Tibial nerve (tissue), 4 donors: ENCODE results near the gene SIN3A. TPM values are rescaled to one million over a fixed set of nuclear protein-coding genes. Genes with fewer than 3 reads are reported as not detected.

Source experiments
- DNase-seq, 2 donors: peaks; one replicate each; pipeline ENCODE4 v3.0.0-alpha.2; 2019; ENCODE audit warnings: low spot score in 2 of 2
- H3K27ac ChIP-seq, 4 donors: fragments of 200-600 bp; sonication (generic) in 3 of 4; one replicate each; pipeline ENCODE4 v1.5.1; 2017 to 2019; ENCODE audit warnings: mild to moderate bottlenecking in 1 of 4
- H3K27me3 ChIP-seq, 2 donors: fragments of 200-600 bp; sonication (generic) in 1 of 2; one replicate each; pipeline versions ENCODE4 v1.5.1 to v1.6.0; 2017 to 2019
- H3K36me3 ChIP-seq, 3 donors: fragments of 200-600 bp; sonication (generic); one replicate each; pipeline ENCODE4 v1.5.1; 2018 to 2019
- H3K4me1 ChIP-seq, 4 donors: fragments of 200-600 bp; sonication (generic) in 3 of 4; one replicate each; pipeline ENCODE4 v1.5.1; 2017 to 2019
- H3K4me3 ChIP-seq, 4 donors: fragments of 200-600 bp; sonication (generic) in 3 of 4; one replicate each; pipeline ENCODE4 v1.5.1; 2017 to 2019; ENCODE audit warnings: mild to moderate bottlenecking in 1 of 4, moderate library complexity in 1 of 4
- H3K9me3 ChIP-seq, 4 donors: fragments of 200-600 bp; sonication (generic) in 3 of 4; one replicate each; pipeline ENCODE4 v1.5.1; 2017 to 2019
- EP300 ChIP-seq, 2 donors: sonication (generic); formaldehyde crosslinking; IDR thresholded peaks; one replicate each; pipeline ENCODE4 v1.6.1; 2017; ENCODE audit warnings: antibody characterized with exemption in 2 of 2, mild to moderate bottlenecking in 1 of 2
- POLR2A ChIP-seq, 2 donors: fragments of 450-650 bp; IDR thresholded peaks; one replicate each; pipeline ENCODE4 v1.6.1; 2017; ENCODE audit warnings: antibody characterized with exemption in 2 of 2, mild to moderate bottlenecking in 2 of 2, moderate library complexity in 2 of 2
- WGBS, 2 donors: methylation state at CpG; one replicate each; pipeline ENCODE4 v1.1.5; 2018; 5-methylcytosine and 5-hydroxymethylcytosine counted together
- small RNA-seq: library from RNA; depleted of rRNA; stranded (forward); fragments of <200 nt; gene quantifications from one replicate; pipeline ENCODE3, GENCODE V24; 2016
- total RNA-seq, 4 donors: library from RNA; depleted of rRNA; stranded (reverse); fragments of >200 nt; gene quantifications; one replicate each; pipeline ENCODE4 v1.1.0, GENCODE V29; 2016
- TF ChIP-seq, protein P1 (sequence below), 5 experiments: fragments of 200-600 bp in 3 of 5; fragments of 450-650 bp in 2 of 5; sonication (generic) in 3 of 5; IDR thresholded peaks; one replicate each; pipeline ENCODE4 v1.5.1; 2016 to 2019; ENCODE audit warnings: antibody characterized with exemption in 5 of 5, mild to moderate bottlenecking in 3 of 5, moderate library complexity in 2 of 5

The SIN3A gene
- total RNA-seq, 4 donors from 2014 or later: 40.2 to 59.4 (median 43.1) TPM

DNA sequence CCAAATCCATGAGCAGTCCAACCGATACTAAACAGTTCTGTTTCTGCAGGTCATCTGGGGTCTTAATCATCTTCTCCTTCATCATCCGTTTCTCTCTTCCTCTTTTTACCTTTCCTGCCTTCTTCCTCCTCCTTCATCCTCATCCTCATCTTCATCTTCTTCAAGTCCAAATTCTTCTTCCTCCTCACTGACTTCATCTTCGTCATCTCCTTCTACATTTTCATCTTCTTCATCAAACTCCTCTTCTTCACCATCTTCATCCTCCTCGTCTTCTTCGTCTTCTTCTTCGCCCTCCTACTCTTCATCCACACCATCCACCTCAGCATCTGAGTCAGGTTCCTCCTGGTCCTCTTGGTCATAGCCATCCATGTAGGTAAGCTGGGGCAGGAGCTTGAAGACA, 129.8 kb downstream of the SIN3A start:
- no peaks in the 10 kb centered on the region for H3K27me3 ChIP-seq
- TF ChIP-seq, protein P1, sequence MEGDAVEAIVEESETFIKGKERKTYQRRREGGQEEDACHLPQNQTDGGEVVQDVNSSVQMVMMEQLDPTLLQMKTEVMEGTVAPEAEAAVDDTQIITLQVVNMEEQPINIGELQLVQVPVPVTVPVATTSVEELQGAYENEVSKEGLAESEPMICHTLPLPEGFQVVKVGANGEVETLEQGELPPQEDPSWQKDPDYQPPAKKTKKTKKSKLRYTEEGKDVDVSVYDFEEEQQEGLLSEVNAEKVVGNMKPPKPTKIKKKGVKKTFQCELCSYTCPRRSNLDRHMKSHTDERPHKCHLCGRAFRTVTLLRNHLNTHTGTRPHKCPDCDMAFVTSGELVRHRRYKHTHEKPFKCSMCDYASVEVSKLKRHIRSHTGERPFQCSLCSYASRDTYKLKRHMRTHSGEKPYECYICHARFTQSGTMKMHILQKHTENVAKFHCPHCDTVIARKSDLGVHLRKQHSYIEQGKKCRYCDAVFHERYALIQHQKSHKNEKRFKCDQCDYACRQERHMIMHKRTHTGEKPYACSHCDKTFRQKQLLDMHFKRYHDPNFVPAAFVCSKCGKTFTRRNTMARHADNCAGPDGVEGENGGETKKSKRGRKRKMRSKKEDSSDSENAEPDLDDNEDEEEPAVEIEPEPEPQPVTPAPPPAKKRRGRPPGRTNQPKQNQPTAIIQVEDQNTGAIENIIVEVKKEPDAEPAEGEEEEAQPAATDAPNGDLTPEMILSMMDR (IDR thresholded peaks at IDR 0.05): no peak
- TF ChIP-seq EP300 (IDR thresholded peaks at IDR 0.05) (no peak), POLR2A (IDR thresholded peaks at IDR 0.05) (no peak)

More for the DNA sequence above, 129.8 kb downstream of the SIN3A start:
- H3K9me3 ChIP-seq: no peaks in the 10 kb centered on the region
- DNase-seq: no peak
- no peak overlapping the region for H3K27ac ChIP-seq
- H3K4me3 ChIP-seq: no peak overlapping the region
- H3K36me3 ChIP-seq: no peaks in the 10 kb centered on the region
- no peaks in the 10 kb centered on the region for H3K4me1 ChIP-seq
- 92 to 93% methylated on average over 6 of the region's 6 CpGs for WGBS, 2 donors

Small RNAs within 50 kb of the gene (small RNA-seq; reads per million reads assigned to genes)
- not detected for gene AC105036.2

Other genes starting within 250 kb of the SIN3A start
- gene C15orf39, start 249.8 kb downstream of the SIN3A start, total RNA-seq: 10 to 100 TPM; 13.8 to 20.1 (median 17.2) TPM
- gene GOLGA6C, start 193.4 kb downstream of the SIN3A start, total RNA-seq: 1 to 10 TPM in 1 of 4 donors, under 1 TPM in 1, not detected in 2; 0.63 to 1.5 TPM
- gene GOLGA6D, start 168.9 kb downstream of the SIN3A start, total RNA-seq: not detected
- gene COMMD4, start 115.6 kb downstream of the SIN3A start, total RNA-seq: 10 to 100 TPM; 57.1 to 88.5 (median 66.2) TPM
- 100 to 1,000 TPM in 1 of 4 donors, 10 to 100 TPM in 3; 45.8 to 101 (median 53.6) TPM for gene NEIL1, start 104.7 kb downstream of the SIN3A start, total RNA-seq
- gene MAN2C1, start 83.1 kb downstream of the SIN3A start, total RNA-seq: 100 to 1,000 TPM; 319 to 781 (median 366) TPM
- 10 to 100 TPM; 24.3 to 45.0 (median 32.0) TPM for gene PTPN9, start 127.6 kb upstream of the SIN3A start, total RNA-seq
- gene SNUPN, start 174.0 kb upstream of the SIN3A start, total RNA-seq: 10 to 100 TPM; 16.3 to 35.1 (median 23.7) TPM
- 100 to 1,000 TPM; 163 to 179 (median 170) TPM for gene IMP3, start 188.5 kb upstream of the SIN3A start, total RNA-seq
- 10 to 100 TPM; 29.7 to 44.9 (median 31.1) TPM for gene SNX33, start 196.2 kb upstream of the SIN3A start, total RNA-seq